Natural killer cell (primary cell): Measurements from ENCODE around the gene BBS7. TPM values are rescaled to one million over a fixed set of nuclear protein-coding genes. Genes with fewer than 3 reads are reported as not detected.

ENCODE experiments used
- ATAC-seq, 3 donors: fragments of 150-1000 bp in 2 of 3; fragments of 200-7000 bp in 1 of 3; cut with Tn5 transposase; 1 replicate in 1 of 3; 2 replicates in 2 of 3; pipeline ENCODE4 v1.10.0; 2021; ENCODE audit warnings: mild to moderate bottlenecking in 2 of 3, moderate library complexity in 2 of 3
- DNase-seq, 2 donors: peaks; one replicate each; pipeline versions ENCODE4 v3.0.0 to v3.0.0-alpha.2; 2013 to 2021; ENCODE audit warnings: mixed read lengths in 1 of 2
- H3K27ac ChIP-seq: one replicate; pipeline ENCODE4 v1.5.1; 2013; ENCODE audit warnings: mild to moderate bottlenecking, low read length
- H3K27me3 ChIP-seq: one replicate; pipeline ENCODE4 v1.6.1; 2013; ENCODE audit warnings: low read length; ENCODE audit not compliant: control insufficient read depth, insufficient read depth
- H3K36me3 ChIP-seq: one replicate; pipeline ENCODE4 v1.6.1; 2013; ENCODE audit warnings: low read length; ENCODE audit not compliant: control insufficient read depth, insufficient read depth
- H3K4me1 ChIP-seq: one replicate; pipeline ENCODE4 v1.6.1; 2013; ENCODE audit warnings: low read length; ENCODE audit not compliant: control insufficient read depth, insufficient read depth
- H3K4me3 ChIP-seq: one replicate; pipeline ENCODE4 v1.5.1; 2013; ENCODE audit warnings: low read length
- H3K9me3 ChIP-seq: one replicate; pipeline ENCODE4 v1.6.1; 2013; ENCODE audit warnings: low read length; ENCODE audit not compliant: control insufficient read depth, insufficient read depth
- H3K27ac Mint-ChIP-seq, 2 donors: one replicate each; pipeline ENCODE4 v1.8.0; 2022; ENCODE audit warnings: mild to moderate bottlenecking in 2 of 2, mixed read lengths in 2 of 2, moderate library complexity in 1 of 2
- H3K27me3 Mint-ChIP-seq, 2 donors: one replicate each; pipeline ENCODE4 v1.8.0; 2022; ENCODE audit warnings: low read depth in 2 of 2, mixed read lengths in 2 of 2
- H3K36me3 Mint-ChIP-seq: one replicate; pipeline ENCODE4 v1.8.0; 2022; ENCODE audit warnings: mixed read lengths
- H3K4me1 Mint-ChIP-seq, 2 donors: one replicate each; pipeline ENCODE4 v1.8.0; 2022; ENCODE audit warnings: mixed read lengths in 2 of 2
- H3K4me3 Mint-ChIP-seq: one replicate; pipeline ENCODE4 v1.8.0; 2022; ENCODE audit warnings: mild to moderate bottlenecking, moderate library complexity, mixed read lengths
- H3K9me3 Mint-ChIP-seq, 2 donors: one replicate each; pipeline ENCODE4 v1.8.0; 2022; ENCODE audit warnings: mixed read lengths in 2 of 2
- CTCF ChIP-seq: fragments of 200-600 bp; IDR thresholded peaks from one replicate; pipeline ENCODE4 v1.8.0; 2022; ENCODE audit warnings: antibody characterized with exemption
- WGBS: methylation state at CpG from one replicate; pipeline ENCODE4 v1.1.7; 2013; ENCODE audit warnings: missing lambda C conversion rate; ENCODE audit not compliant: insufficient coverage; 5-methylcytosine and 5-hydroxymethylcytosine counted together
- intact Hi-C: fragments of 100-400 bp; cut with micrococcal nuclease; formaldehyde crosslinking; loops from one replicate; pipeline ENCODE4 v1.14.2; 2022
- total RNA-seq, 4 donors: library from RNA; stranded (reverse); fragments of 120-200 nt in 1 of 4; gene quantifications; one replicate each; pipeline versions ENCODE4 v1.2.3 to v1.2.4, GENCODE V29; 2013 to 2022

Gene BBS7
- total RNA-seq, 3 donors from 2014 or later (not counting 1 experiment from before 2014, with no cell fraction given): 3.6 to 7.5 (median 4.9) TPM

- no peaks in the 10 kb centered on the region for H3K36me3 Mint-ChIP-seq
- DNase-seq (no peak), ATAC-seq (no peak)
- Histone ChIP-seq H3K27ac (no peak overlapping the region), H3K9me3 (peaks cover 3% of the 10 kb centered on the region), H3K4me3 (no peak overlapping the region), H3K4me1 (no peaks in the 10 kb centered on the region), H3K36me3 (no peaks in the 10 kb centered on the region), H3K27me3 (peaks cover 10% of the 10 kb centered on the region)
- TF ChIP-seq CTCF: no peak
- intact Hi-C loops: no loop called here
- no peak overlapping the region for H3K27ac Mint-ChIP-seq
- 64% methylated on average over 1 of the region's 1 CpG for WGBS
- no peak overlapping the region for H3K4me3 Mint-ChIP-seq
- peaks cover 37 to 68% of the 10 kb centered on the region in 2 donors for H3K27me3 Mint-ChIP-seq
- H3K9me3 Mint-ChIP-seq: no peaks in the 10 kb centered on the region
- no peaks in the 10 kb centered on the region for H3K4me1 Mint-ChIP-seq
Measured at GRCh38 chr4:121783210-121783609, 87.1 kb downstream of the BBS7 start.

DNA sequence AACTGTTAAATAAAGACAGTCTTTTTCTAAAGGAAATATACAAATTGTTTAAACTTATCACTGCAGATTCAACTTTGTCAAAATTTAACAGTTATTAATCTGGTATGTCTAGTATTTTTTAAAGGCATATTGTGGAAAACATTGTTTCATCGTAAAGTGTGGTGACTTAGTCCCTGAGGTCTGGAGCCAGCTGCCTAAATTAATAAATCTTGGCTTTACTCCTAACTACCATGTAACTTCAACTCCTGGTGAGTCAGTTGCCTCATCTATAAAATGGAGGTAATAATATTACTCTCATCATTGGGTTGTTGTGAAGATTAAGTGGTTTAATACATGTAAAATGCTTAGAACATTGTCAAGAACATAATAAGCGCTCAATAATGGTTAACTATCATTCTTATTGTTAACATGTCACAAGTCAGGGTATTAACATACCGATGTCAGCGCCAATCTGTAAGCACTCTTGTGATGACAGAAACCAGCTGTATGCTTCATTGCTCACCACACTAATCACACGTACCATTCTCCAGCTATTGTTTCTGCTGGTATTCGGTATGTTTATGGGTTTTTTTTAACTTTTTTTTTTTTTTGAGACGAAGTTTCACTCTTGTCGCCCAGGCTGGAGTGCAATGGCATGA, 91.2 kb downstream of the BBS7 start:
- Histone ChIP-seq H3K9me3 (no peaks in the 10 kb centered on the region), H3K27me3 (no peaks in the 10 kb centered on the region), H3K4me1 (no peaks in the 10 kb centered on the region), H3K36me3 (no peaks in the 10 kb centered on the region), H3K27ac (no peak overlapping the region), H3K4me3 (no peak overlapping the region)
- Mint-ChIP-seq H3K36me3 (no peaks in the 10 kb centered on the region), H3K4me3 (no peak overlapping the region), H3K4me1 (no peaks in the 10 kb centered on the region), H3K27ac (no peak overlapping the region), H3K9me3 (no peaks in the 10 kb centered on the region), H3K27me3 (peaks cover 30 to 52% of the 10 kb centered on the region in 2 donors)
- intact Hi-C loops: no loop called here
- ATAC-seq (no peak), DNase-seq (no peak)
- WGBS: 93% methylated on average over 5 of the region's 8 CpGs
- no peak for TF ChIP-seq CTCF

DNA sequence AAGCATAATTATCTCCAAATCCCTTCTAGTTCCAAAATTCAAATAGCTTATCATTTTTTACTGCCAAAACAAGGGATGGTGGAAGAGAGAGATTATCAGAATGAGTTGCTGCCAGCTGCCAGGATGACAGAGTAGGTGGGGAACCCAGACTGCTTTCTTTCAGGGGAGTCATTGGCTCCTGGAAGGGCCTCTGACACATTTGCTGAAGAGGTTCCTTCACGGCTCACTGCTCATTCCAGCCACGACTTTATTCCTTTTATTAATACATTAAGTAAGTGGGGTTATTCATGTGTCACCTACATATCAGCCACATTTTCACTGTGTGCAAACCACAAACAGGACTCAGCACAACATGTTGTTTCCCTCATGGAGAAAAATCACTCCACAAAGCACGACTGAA, 92.6 kb downstream of the BBS7 start:
- DNase-seq (no peak), ATAC-seq (no peak)
- no peaks in the 10 kb centered on the region for H3K4me1 ChIP-seq
- Mint-ChIP-seq H3K4me3 (no peak overlapping the region), H3K27ac (no peak overlapping the region), H3K36me3 (no peaks in the 10 kb centered on the region), H3K9me3 (no peaks in the 10 kb centered on the region), H3K4me1 (no peaks in the 10 kb centered on the region), H3K27me3 (peaks cover 30 to 42% of the 10 kb centered on the region in 2 donors)
- WGBS: 32% methylated on average over 1 of the region's 3 CpGs
- no peak for TF ChIP-seq CTCF
- H3K36me3 ChIP-seq: no peaks in the 10 kb centered on the region
- H3K27me3 ChIP-seq: no peaks in the 10 kb centered on the region
- H3K27ac ChIP-seq: no peak overlapping the region
- H3K4me3 ChIP-seq: no peak overlapping the region
- H3K9me3 ChIP-seq: no peaks in the 10 kb centered on the region
- intact Hi-C loops: no loop called here
